A673 (cell line): ENCODE results near the gene CAPN10. TPM values are rescaled to one million over a fixed set of nuclear protein-coding genes. Genes with fewer than 3 reads are reported as not detected.

Experiments used
- BruUV-seq: library from RNA; stranded (reverse); fragments of 400-500 nt; replicated peaks from 2 replicates; lab custom pipeline; 2021; lab: Mats Ljungman, UMichigan
- CTCF ChIA-PET: fragments of 300-600 bp; sonication (Branson Sonifier 250); formaldehyde crosslinking; loops from one replicate; lab custom pipeline; 2022; ENCODE audit warnings: antibody characterized with exemption; lab: Charles Lee
- POLR2A ChIA-PET: fragments of 300-600 bp; sonication (Branson Sonifier 250); formaldehyde crosslinking; loops from one replicate; lab custom pipeline; 2022; ENCODE audit warnings: antibody characterized with exemption; ENCODE audit not compliant: low non-redundant PET; lab: Charles Lee
- DNase-seq: peaks from one replicate; pipeline ENCODE4 v3.0.0-alpha.2; 2015; ENCODE audit warnings: low spot score
- H3K27ac ChIP-seq: fragments of 200-600 bp; sonication (generic); 2 replicates; pipeline ENCODE4 v1.5.1; 2016; ENCODE audit warnings: mixed run types, low read depth, mild to moderate bottlenecking, mixed read lengths, antibody characterized with exemption, low read length; ENCODE audit not compliant: poor library complexity, severe bottlenecking
- H3K27me3 ChIP-seq: fragments of 200-600 bp; sonication (generic); replicated peaks from 2 replicates; pipeline ENCODE4 v1.6.1; 2017; ENCODE audit warnings: mixed run types, low read depth, mild to moderate bottlenecking, mixed read lengths, antibody characterized with exemption, low read length; ENCODE audit not compliant: insufficient read depth, poor library complexity
- H3K36me3 ChIP-seq: fragments of 200-600 bp; sonication (generic); 2 replicates; pipeline ENCODE4 v1.6.1; 2016; ENCODE audit warnings: mixed run types, mild to moderate bottlenecking, mixed read lengths, antibody characterized with exemption, low read length; ENCODE audit not compliant: insufficient read depth, poor library complexity, severe bottlenecking
- H3K4me1 ChIP-seq: fragments of 200-600 bp; sonication (generic); 2 replicates; pipeline ENCODE4 v1.6.1; 2017; ENCODE audit warnings: mixed run types, mild to moderate bottlenecking, mixed read lengths, antibody characterized with exemption, low read length; ENCODE audit not compliant: insufficient read depth, poor library complexity, severe bottlenecking
- H3K4me3 ChIP-seq: fragments of 200-600 bp; sonication (generic); 2 replicates; pipeline ENCODE4 v1.5.1; 2016; ENCODE audit warnings: low read depth, mixed run types, mild to moderate bottlenecking, mixed read lengths, low read length; ENCODE audit not compliant: poor library complexity, severe bottlenecking
- H3K9me3 ChIP-seq: fragments of 200-600 bp; sonication (generic); 2 replicates; pipeline ENCODE4 v1.6.1; 2016; ENCODE audit warnings: mixed run types, low read depth, mild to moderate bottlenecking, mixed read lengths, antibody characterized with exemption, low read length; ENCODE audit not compliant: poor library complexity, severe bottlenecking
- CTCF ChIP-seq: fragments of 300-800, 200-600 bp; sonication (generic); conservative IDR thresholded peaks from 2 replicates; pipeline ENCODE4 v1.5.1; 2017; ENCODE audit warnings: low read depth, mild to moderate bottlenecking, antibody characterized with exemption, low read length, moderate library complexity, mixed read lengths
- EZH2 ChIP-seq: fragments of 200-600 bp; sonication (generic); IDR thresholded peaks from 2 replicates; pipeline ENCODE4 v1.6.1; 2017; ENCODE audit warnings: borderline replicate concordance, low read depth, mild to moderate bottlenecking, mixed read lengths, antibody characterized with exemption, low read length; ENCODE audit not compliant: poor library complexity, severe bottlenecking
- intact Hi-C: fragments of 100-400 bp; cut with micrococcal nuclease; formaldehyde crosslinking; loops from one replicate; pipeline ENCODE4 v1.10.0; 2022; ENCODE audit not compliant: unreplicated experiment
- total RNA-seq: library from RNA; stranded (reverse); gene quantifications from 2 replicates; pipeline ENCODE4 v1.2.3, GENCODE V29; 2021

The CAPN10 gene
- total RNA-seq, 1 experiment from 2014 or later = 43.5 TPM

DNA sequence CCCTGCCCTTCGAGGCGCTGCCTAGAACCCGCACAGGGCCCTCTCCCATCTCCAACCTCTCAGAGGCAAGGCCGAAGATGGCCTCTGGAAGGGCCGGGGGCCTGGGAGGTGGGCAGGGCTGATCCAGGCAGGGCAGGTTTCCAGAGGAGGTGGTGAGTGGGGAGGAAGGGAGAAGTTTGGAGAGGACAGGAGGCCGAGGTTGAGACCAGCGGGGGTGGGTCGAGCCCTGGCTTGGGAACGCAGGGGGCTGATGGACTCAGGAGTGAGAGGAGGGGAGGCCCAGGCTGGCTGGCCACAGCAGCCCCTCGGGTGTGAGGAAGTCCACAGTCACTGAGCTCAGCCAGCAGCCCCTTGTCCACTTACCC lies 10.5 kb downstream of the CAPN10 start:
- Histone ChIP-seq H3K36me3 (peaks cover 7% of the 10 kb centered on the region), H3K4me3 (no peak overlapping the region), H3K9me3 (no peaks in the 10 kb centered on the region), H3K4me1 (no peaks in the 10 kb centered on the region), H3K27ac (no peak overlapping the region), H3K27me3 (no peaks in the 10 kb centered on the region)
- no TSS peak for BruUV-seq
- intact Hi-C loops = no loop called here
- ChIA-PET CTCF (no interaction called here), POLR2A (no interaction called here)
- TF ChIP-seq CTCF = no peak
- TF ChIP-seq EZH2 = no peak
- DNase-seq = no peak

- no TSS peak for BruUV-seq
- CTCF ChIA-PET = no interaction called here
These were observed 11.1 kb downstream of the CAPN10 start for GRCh38 chr2:240597419-240598181.

GRCh38 chr2:240598311-240598911 lies 11.9 kb downstream of the CAPN10 start:
- TF ChIP-seq CTCF (no peak), EZH2 (no peak)
- H3K4me3 ChIP-seq = no peak overlapping the region
- no peaks in the 10 kb centered on the region for H3K27me3 ChIP-seq
- intact Hi-C loops = no loop called here
- BruUV-seq = no TSS peak
- H3K27ac ChIP-seq = no peak overlapping the region
- no peak for DNase-seq
- no peaks in the 10 kb centered on the region for H3K4me1 ChIP-seq
- H3K36me3 ChIP-seq = peaks cover 7% of the 10 kb centered on the region
- ChIA-PET CTCF (no interaction called here), POLR2A (no interaction called here)
- H3K9me3 ChIP-seq = no peaks in the 10 kb centered on the region

More at GRCh38 chr2:240597419-240598181, 11.1 kb downstream of the CAPN10 start:
- intact Hi-C loops = no loop called here
- no peak for DNase-seq
- POLR2A ChIA-PET = no interaction called here
- H3K9me3 ChIP-seq = no peaks in the 10 kb centered on the region
- TF ChIP-seq CTCF (no peak), EZH2 (no peak)
- H3K27ac ChIP-seq = no peak overlapping the region
- H3K27me3 ChIP-seq = no peaks in the 10 kb centered on the region
- H3K4me1 ChIP-seq = no peaks in the 10 kb centered on the region
- H3K4me3 ChIP-seq = no peak overlapping the region
- peaks cover 7% of the 10 kb centered on the region for H3K36me3 ChIP-seq
